ENCODE data around the gene PDE4C. TPM values are rescaled to one million over a fixed set of nuclear protein-coding genes. Genes with fewer than 3 reads are reported as not detected.

The PDE4C gene
- total and polyA plus RNA-seq, 9 of the 15 experiments (the other 6 are each of a cell fraction or from before 2014, with no cell fraction given) = 0.04 to 0.91 (median 0.20) TPM; not detected in 1

GRCh38 chr19:18192673-18193387, 33.4 kb downstream of the PDE4C start, which contains the start of gene MPV17L2 (continued):
- TF ChIP-seq ILF3 (IDR thresholded peaks at IDR 0.05; ENCODE audit: borderline replicate concordance) = no peak
- TF ChIP-seq RBM17 (IDR thresholded peaks at IDR 0.05; ENCODE audit: borderline replicate concordance, low read depth, low read length) = no peak
- no peak for TF ChIP-seq SMAD1 (IDR thresholded peaks at IDR 0.05; ENCODE audit: low read depth, low read length, partially characterized antibody)
- no peak for TF ChIP-seq MECOM (CRISPR knock-in tag; IDR thresholded peaks at IDR 0.05)
- 0 out of 2 replicates have a peak, but pooled peaks have one; percentile 37 for TF ChIP-seq ZNF445 (CRISPR knock-in tag; IDR thresholded peaks at IDR 0.05; ENCODE audit: low read depth)
- TF ChIP-seq, protein P1, sequence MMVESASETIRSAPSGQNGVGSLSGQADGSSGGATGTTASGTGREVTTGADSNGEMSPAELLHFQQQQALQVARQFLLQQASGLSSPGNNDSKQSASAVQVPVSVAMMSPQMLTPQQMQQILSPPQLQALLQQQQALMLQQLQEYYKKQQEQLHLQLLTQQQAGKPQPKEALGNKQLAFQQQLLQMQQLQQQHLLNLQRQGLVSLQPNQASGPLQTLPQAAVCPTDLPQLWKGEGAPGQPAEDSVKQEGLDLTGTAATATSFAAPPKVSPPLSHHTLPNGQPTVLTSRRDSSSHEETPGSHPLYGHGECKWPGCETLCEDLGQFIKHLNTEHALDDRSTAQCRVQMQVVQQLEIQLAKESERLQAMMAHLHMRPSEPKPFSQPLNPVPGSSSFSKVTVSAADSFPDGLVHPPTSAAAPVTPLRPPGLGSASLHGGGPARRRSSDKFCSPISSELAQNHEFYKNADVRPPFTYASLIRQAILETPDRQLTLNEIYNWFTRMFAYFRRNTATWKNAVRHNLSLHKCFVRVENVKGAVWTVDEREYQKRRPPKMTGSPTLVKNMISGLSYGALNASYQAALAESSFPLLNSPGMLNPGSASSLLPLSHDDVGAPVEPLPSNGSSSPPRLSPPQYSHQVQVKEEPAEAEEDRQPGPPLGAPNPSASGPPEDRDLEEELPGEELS (CRISPR knock-in tag; IDR thresholded peaks at IDR 0.05; ENCODE audit: borderline replicate concordance) = no peak
- peak; percentile 52 for TF ChIP-seq HNRNPLL (IDR thresholded peaks at IDR 0.05; ENCODE audit: low read depth, low read length, poor library complexity, severe bottlenecking)
- TF ChIP-seq TAF15 (IDR thresholded peaks at IDR 0.05; ENCODE audit: low read depth, low read length) = no peak
- no peak for TF ChIP-seq ZNF140 (CRISPR knock-in tag; IDR thresholded peaks at IDR 0.05)
- TF ChIP-seq COPS2 (conservative IDR thresholded peaks at IDR 0.05) = no peak
- TF ChIP-seq FOXP1 (CRISPR knock-in tag; IDR thresholded peaks at IDR 0.05) = no peak
- no peak for TF ChIP-seq CAMTA2 (CRISPR knock-in tag; conservative IDR thresholded peaks at IDR 0.05)
- no peak for TF ChIP-seq SNIP1 (IDR thresholded peaks at IDR 0.05; ENCODE audit: low read depth)
- no peak for TF ChIP-seq ZNF655 (CRISPR knock-in tag; IDR thresholded peaks at IDR 0.05)
- no peak for TF ChIP-seq BRF1 (IDR thresholded peaks at IDR 0.05; ENCODE audit: borderline replicate concordance, extremely low read depth, insufficient read length)
- TF ChIP-seq E4F1 (CRISPR knock-in tag; IDR thresholded peaks at IDR 0.05; ENCODE audit: borderline replicate concordance) = no peak
- TF ChIP-seq ZBTB7A (IDR thresholded peaks at IDR 0.05; ENCODE audit: borderline replicate concordance, control insufficient read depth, low read depth, low read length) = no peak
- no peak for TF ChIP-seq MTA1 (IDR thresholded peaks at IDR 0.05; ENCODE audit: borderline replicate concordance)
- TF ChIP-seq NRF1 (conservative IDR thresholded peaks at IDR 0.05 in 1 of 2, IDR thresholded peaks at IDR 0.05 in 1 of 2) = peak; percentile 85 to 89
- TF ChIP-seq GABPB1 (CRISPR knock-in tag; IDR thresholded peaks at IDR 0.05) = no peak
- TF ChIP-seq NCOA2 (IDR thresholded peaks at IDR 0.05; ENCODE audit: partially characterized antibody in 2 of 2) = no peak
- TF ChIP-seq CCAR2 (IDR thresholded peaks at IDR 0.05; ENCODE audit: low read depth, low read length) = no peak
- TF ChIP-seq ZNF695 (CRISPR knock-in tag; IDR thresholded peaks at IDR 0.05) = no peak
- no peak; the same call in 1 of the 2 replicates for TF ChIP-seq ZBED1 (IDR thresholded peaks at IDR 0.05)
- TF ChIP-seq ZNF133 (CRISPR knock-in tag; IDR thresholded peaks at IDR 0.05) = no peak
